Ishikawa (cell line): ENCODE data around the gene LTF.

Source experiments
- CEBPB ChIP-seq: IDR thresholded peaks from 2 replicates; pipeline ENCODE4 v1.6.1; 2012
- CREB1 ChIP-seq: IDR thresholded peaks from 2 replicates; pipeline ENCODE4 v1.6.1; 2012; ENCODE audit warnings: low read depth
- EGR1 ChIP-seq: IDR thresholded peaks from 2 replicates; pipeline ENCODE4 v1.6.1; 2012
- EP300 ChIP-seq: IDR thresholded peaks from 2 replicates; pipeline ENCODE4 v1.6.1; 2012; ENCODE audit warnings: borderline replicate concordance
- FOXM1 ChIP-seq: IDR thresholded peaks from 2 replicates; pipeline ENCODE4 v1.6.1; 2012; ENCODE audit warnings: low read depth, borderline replicate concordance
- NFIC ChIP-seq: IDR thresholded peaks from 2 replicates; pipeline ENCODE4 v1.6.1; 2012
- RAD21 ChIP-seq: IDR thresholded peaks from 2 replicates; pipeline ENCODE4 v1.6.1; 2012; ENCODE audit warnings: low read depth
- TAF1 ChIP-seq: IDR thresholded peaks from 2 replicates; pipeline ENCODE4 v1.6.1; 2012; ENCODE audit warnings: low read depth, mild to moderate bottlenecking
- TCF12 ChIP-seq: IDR thresholded peaks from 2 replicates; pipeline ENCODE4 v1.6.1; 2012; ENCODE audit warnings: low read depth
- TEAD4 ChIP-seq: IDR thresholded peaks from 2 replicates; pipeline ENCODE4 v1.6.1; 2012
- YY1 ChIP-seq: IDR thresholded peaks from 2 replicates; pipeline ENCODE4 v1.6.1; 2012; ENCODE audit warnings: low read depth
- ZBTB7A ChIP-seq: IDR thresholded peaks from 2 replicates; pipeline ENCODE4 v1.6.1; 2012; ENCODE audit warnings: low read depth
- TF ChIP-seq, protein P1 (sequence below): IDR thresholded peaks from 2 replicates; pipeline ENCODE4 v1.6.1; 2012; ENCODE audit warnings: low read depth, mild to moderate bottlenecking
- TF ChIP-seq, protein P2 (sequence below): IDR thresholded peaks from 2 replicates; pipeline ENCODE4 v1.6.1; 2012
- TF ChIP-seq, protein P3 (sequence below): IDR thresholded peaks from 2 replicates; pipeline ENCODE4 v1.6.1; 2012

Gene LTF

DNA sequence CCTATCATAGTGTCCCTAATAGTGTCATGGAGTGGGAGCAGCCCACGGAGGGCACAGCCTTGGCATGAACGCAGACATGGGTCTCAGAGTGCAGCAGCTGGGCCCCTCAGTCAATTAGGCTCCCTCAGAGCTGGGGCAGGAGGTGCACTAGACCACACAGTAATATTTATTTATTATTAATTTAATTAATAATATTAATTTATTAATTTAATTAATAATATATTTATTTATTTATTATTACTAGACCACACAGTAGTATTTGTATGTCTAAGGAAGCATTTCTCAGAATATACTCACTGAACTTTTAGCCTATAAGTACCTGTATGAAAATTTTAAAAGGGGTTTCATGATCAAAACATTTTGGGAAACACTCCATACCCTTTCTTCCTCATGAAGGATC lies 63.1 kb downstream of the LTF start:
- TF ChIP-seq, protein P1, sequence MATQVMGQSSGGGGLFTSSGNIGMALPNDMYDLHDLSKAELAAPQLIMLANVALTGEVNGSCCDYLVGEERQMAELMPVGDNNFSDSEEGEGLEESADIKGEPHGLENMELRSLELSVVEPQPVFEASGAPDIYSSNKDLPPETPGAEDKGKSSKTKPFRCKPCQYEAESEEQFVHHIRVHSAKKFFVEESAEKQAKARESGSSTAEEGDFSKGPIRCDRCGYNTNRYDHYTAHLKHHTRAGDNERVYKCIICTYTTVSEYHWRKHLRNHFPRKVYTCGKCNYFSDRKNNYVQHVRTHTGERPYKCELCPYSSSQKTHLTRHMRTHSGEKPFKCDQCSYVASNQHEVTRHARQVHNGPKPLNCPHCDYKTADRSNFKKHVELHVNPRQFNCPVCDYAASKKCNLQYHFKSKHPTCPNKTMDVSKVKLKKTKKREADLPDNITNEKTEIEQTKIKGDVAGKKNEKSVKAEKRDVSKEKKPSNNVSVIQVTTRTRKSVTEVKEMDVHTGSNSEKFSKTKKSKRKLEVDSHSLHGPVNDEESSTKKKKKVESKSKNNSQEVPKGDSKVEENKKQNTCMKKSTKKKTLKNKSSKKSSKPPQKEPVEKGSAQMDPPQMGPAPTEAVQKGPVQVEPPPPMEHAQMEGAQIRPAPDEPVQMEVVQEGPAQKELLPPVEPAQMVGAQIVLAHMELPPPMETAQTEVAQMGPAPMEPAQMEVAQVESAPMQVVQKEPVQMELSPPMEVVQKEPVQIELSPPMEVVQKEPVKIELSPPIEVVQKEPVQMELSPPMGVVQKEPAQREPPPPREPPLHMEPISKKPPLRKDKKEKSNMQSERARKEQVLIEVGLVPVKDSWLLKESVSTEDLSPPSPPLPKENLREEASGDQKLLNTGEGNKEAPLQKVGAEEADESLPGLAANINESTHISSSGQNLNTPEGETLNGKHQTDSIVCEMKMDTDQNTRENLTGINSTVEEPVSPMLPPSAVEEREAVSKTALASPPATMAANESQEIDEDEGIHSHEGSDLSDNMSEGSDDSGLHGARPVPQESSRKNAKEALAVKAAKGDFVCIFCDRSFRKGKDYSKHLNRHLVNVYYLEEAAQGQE = no peak
- TF ChIP-seq NFIC (no peak), CEBPB (no peak), FOXM1 (no peak), TAF1 (no peak), EGR1 (no peak), EP300 (no peak), RAD21 (no peak), TCF12 (no peak), YY1 (no peak)
- TF ChIP-seq, protein P2, sequence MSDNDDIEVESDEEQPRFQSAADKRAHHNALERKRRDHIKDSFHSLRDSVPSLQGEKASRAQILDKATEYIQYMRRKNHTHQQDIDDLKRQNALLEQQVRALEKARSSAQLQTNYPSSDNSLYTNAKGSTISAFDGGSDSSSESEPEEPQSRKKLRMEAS = no peak

DNA sequence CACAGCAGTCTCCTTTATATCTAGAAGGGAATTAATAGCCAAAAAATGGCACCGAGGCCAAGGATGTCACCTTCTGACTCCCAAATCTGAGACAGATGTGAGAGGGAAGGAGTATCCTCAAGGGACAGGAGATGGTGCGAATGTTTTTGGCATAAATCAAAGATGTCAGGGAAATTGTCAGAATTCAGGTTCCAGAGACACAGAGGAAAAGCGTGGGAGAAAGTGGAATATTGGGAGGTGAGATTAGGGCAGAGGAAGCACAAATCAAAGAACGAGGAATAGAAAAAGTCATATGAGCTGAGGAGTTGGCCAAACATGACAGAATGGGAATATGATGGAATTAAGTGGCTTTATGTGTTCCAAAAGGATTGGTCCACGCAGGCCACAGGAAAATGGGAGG lies 63.9 kb downstream of the LTF start:
- TF ChIP-seq TAF1 (no peak), TEAD4 (no peak), CREB1 (no peak), TCF12 (no peak), CEBPB (no peak), RAD21 (no peak), FOXM1 (no peak), EP300 (no peak), EGR1 (no peak), ZBTB7A (no peak), NFIC (no peak), YY1 (no peak)
- TF ChIP-seq, protein P3, sequence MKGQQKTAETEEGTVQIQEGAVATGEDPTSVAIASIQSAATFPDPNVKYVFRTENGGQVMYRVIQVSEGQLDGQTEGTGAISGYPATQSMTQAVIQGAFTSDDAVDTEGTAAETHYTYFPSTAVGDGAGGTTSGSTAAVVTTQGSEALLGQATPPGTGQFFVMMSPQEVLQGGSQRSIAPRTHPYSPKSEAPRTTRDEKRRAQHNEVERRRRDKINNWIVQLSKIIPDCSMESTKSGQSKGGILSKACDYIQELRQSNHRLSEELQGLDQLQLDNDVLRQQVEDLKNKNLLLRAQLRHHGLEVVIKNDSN = no peak
- TF ChIP-seq, protein P2 = no peak
- TF ChIP-seq, protein P1 = no peak

DNA sequence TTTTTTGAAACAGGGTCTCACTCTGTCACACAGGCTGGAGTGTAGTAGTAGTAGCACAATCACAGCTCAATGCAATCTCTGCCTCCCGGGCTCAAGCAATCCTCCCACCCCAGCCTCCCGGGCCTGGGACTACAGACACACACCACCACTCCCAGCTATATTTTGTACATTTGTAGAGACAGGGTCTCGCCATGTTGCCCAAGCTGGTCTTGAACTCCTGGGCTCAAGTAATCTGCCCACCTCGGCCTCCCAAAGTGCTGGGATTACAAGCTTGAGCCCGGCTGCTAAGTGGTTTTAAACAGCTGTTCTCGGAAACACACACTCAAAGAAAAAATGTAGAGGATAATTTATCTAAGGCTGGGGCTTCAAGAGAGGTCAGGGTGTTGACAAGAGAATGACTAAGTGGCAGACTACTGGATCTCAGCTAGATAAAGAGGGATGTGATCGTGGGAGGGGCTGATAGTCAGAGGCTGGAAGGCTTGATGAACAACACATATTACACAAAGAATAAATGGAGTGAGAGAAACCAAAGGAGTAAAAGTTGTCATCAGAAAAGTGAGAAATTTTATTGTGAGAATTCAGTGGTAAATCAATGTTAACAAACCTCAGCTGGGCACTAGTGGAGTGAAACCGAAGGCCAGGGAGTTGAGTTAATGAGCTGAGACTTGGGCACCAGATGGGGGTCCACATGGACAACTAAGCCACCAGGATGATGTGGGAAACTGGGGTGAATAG lies 64.5 kb downstream of the LTF start:
- TF ChIP-seq EGR1 (no peak), YY1 (no peak), ZBTB7A (no peak)

DNA sequence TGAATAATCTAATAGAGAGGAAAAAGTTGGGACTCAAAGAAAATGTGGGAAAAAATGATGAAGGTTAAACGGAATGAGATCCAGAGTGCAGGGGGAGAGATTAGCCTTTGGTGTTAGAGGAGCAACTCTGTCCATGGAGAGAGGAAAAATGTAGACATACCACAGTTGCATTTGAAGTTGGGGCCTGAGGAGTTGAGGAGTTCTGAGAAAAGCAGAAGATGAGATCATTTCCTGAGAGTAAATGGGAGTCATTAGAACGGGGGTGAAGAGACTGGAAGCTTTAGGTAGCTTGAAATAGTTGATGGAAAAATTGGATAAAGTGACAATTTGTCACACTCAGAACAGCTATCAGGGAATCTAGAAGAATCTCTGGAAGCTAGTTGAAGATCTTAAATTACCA lies 65.1 kb downstream of the LTF start:
- TF ChIP-seq, protein P1 = no peak

DNA sequence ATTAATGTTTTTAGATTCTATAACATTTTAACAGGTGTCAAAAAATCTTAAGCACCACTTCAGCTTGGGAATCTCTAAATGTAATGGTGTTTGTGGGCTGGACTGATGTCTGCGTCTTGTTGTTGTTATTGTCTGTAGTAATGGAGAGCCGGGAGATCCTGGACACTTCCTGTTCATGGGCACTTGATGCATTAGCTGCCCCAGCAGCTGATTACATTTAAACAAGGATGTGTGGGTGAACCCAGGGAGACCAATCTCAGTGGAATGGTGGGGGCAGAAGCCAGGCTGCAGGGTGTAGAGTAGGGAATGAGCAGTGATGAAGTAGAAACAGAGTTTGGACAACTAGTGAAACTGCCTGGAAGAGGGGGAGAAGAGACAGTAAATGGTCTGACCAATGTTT lies 65.6 kb downstream of the LTF start:
- TF ChIP-seq CREB1 = no peak
- TF ChIP-seq EP300 = no peak
- no peak for TF ChIP-seq FOXM1
- no peak for TF ChIP-seq TAF1
- TF ChIP-seq, protein P2 = no peak
- no peak for TF ChIP-seq ZBTB7A
- TF ChIP-seq, protein P1 = no peak
- no peak for TF ChIP-seq TEAD4
- no peak for TF ChIP-seq RAD21
- TF ChIP-seq YY1 = no peak
- TF ChIP-seq, protein P3 = no peak
- no peak for TF ChIP-seq EGR1
- TF ChIP-seq NFIC = no peak
- TF ChIP-seq TCF12 = no peak
- TF ChIP-seq CEBPB = no peak
